Mesenchymal stem cell (in vitro differentiated cells and primary cell): ENCODE measurements around the gene WDR48.

Experiments
- DNase-seq: peaks from one replicate; pipeline ENCODE4 v3.0.0-alpha.2; 2013
- H2AFZ ChIP-seq: one replicate; pipeline ENCODE4 v1.6.1; 2013; ENCODE audit warnings: low read depth, mild to moderate bottlenecking, control low read depth, inconsistent platforms, low read length, moderate library complexity
- H2AK5ac ChIP-seq: 2 replicates; pipeline ENCODE4 v1.6.1; 2013; ENCODE audit warnings: low read length, moderate library complexity, mild to moderate bottlenecking, inconsistent platforms; ENCODE audit not compliant: severe bottlenecking
- H2BK120ac ChIP-seq: one replicate; pipeline ENCODE4 v1.6.1; 2013; ENCODE audit warnings: low read depth, mild to moderate bottlenecking, inconsistent platforms, low read length, moderate library complexity
- H2BK12ac ChIP-seq, 2 experiments: one replicate each; pipeline ENCODE4 v1.6.1; 2013; ENCODE audit warnings: inconsistent platforms in 2 of 2, low read length in 2 of 2, mild to moderate bottlenecking in 2 of 2, moderate library complexity in 2 of 2, control low read depth in 1 of 2
- H2BK15ac ChIP-seq: one replicate; pipeline ENCODE4 v1.6.1; 2013; ENCODE audit warnings: mild to moderate bottlenecking, low read depth, inconsistent platforms; ENCODE audit not compliant: poor library complexity, severe bottlenecking
- H2BK5ac ChIP-seq: 2 replicates; pipeline ENCODE4 v1.6.1; 2013; ENCODE audit warnings: low read depth, mild to moderate bottlenecking, low read length, control low read depth, inconsistent platforms; ENCODE audit not compliant: poor library complexity, severe bottlenecking
- H3K14ac ChIP-seq, 2 experiments: one replicate each; pipeline ENCODE4 v1.6.1; 2013; ENCODE audit warnings: inconsistent platforms in 2 of 2, low read length in 2 of 2, control low read depth in 1 of 2, mild to moderate bottlenecking in 1 of 2, moderate library complexity in 1 of 2
- H3K18ac ChIP-seq, 2 experiments: one replicate each; pipeline ENCODE4 v1.6.1; 2013; ENCODE audit warnings: inconsistent platforms in 2 of 2, low read length in 2 of 2, control low read depth in 1 of 2, low read depth in 1 of 2, mild to moderate bottlenecking in 1 of 2
- H3K23ac ChIP-seq, 2 experiments: one replicate each; pipeline ENCODE4 v1.6.1; 2013; ENCODE audit warnings: inconsistent platforms in 2 of 2, low read length in 2 of 2, mild to moderate bottlenecking in 2 of 2, moderate library complexity in 2 of 2, control low read depth in 1 of 2
- H3K27ac ChIP-seq: 2 replicates; pipeline ENCODE4 v1.5.1; 2013; ENCODE audit warnings: mild to moderate bottlenecking, moderate library complexity, low read length, control low read depth, inconsistent platforms; ENCODE audit not compliant: poor library complexity, severe bottlenecking
- H3K27me3 ChIP-seq, 2 experiments: 2 replicates each; pipeline versions ENCODE4 v1.6.1 to v1.7.0; 2013; ENCODE audit warnings: low read length in 2 of 2, mild to moderate bottlenecking in 2 of 2, moderate library complexity in 2 of 2, control low read depth in 1 of 2, inconsistent platforms in 1 of 2; ENCODE audit not compliant: control insufficient read depth in 1 of 2, insufficient read depth in 1 of 2
- H3K36me3 ChIP-seq, 2 experiments: 2 replicates each; pipeline versions ENCODE4 v1.6.1 to v1.7.0; 2013; ENCODE audit warnings: low read length in 2 of 2, control low read depth in 1 of 2, inconsistent platforms in 1 of 2, low read depth in 1 of 2, mild to moderate bottlenecking in 1 of 2; ENCODE audit not compliant: insufficient read depth in 2 of 2, control insufficient read depth in 1 of 2
- H3K4ac ChIP-seq, 2 experiments: one replicate each; pipeline ENCODE4 v1.6.1; 2013; ENCODE audit warnings: inconsistent platforms in 2 of 2, low read length in 2 of 2, mild to moderate bottlenecking in 2 of 2, moderate library complexity in 2 of 2, control low read depth in 1 of 2, low read depth in 1 of 2
- H3K4me1 ChIP-seq: 2 replicates; pipeline ENCODE4 v1.6.1; 2013; ENCODE audit warnings: low read depth, low read length, control low read depth; ENCODE audit not compliant: control insufficient read depth, insufficient read depth
- H3K4me2 ChIP-seq: 2 replicates; pipeline ENCODE4 v1.6.1; 2013; ENCODE audit warnings: low read length, mild to moderate bottlenecking, inconsistent platforms; ENCODE audit not compliant: poor library complexity, severe bottlenecking
- H3K4me3 ChIP-seq, 2 experiments: 2 replicates each; pipeline versions ENCODE4 v1.5.1 to v1.7.0; 2013; ENCODE audit warnings: low read length in 2 of 2, mild to moderate bottlenecking in 2 of 2, control low read depth in 1 of 2, low read depth in 1 of 2; ENCODE audit not compliant: insufficient read depth in 1 of 2
- H3K79me1 ChIP-seq: replicated peaks from 2 replicates; pipeline ENCODE4 v1.6.1; 2013; ENCODE audit warnings: mild to moderate bottlenecking, control low read depth, low read length, inconsistent platforms; ENCODE audit not compliant: poor library complexity, severe bottlenecking
- H3K9ac ChIP-seq: 2 replicates; pipeline ENCODE4 v1.7.0; 2013; ENCODE audit warnings: mild to moderate bottlenecking, low read length, moderate library complexity
- H3K9me3 ChIP-seq: 2 replicates; pipeline ENCODE4 v1.7.0; 2013; ENCODE audit warnings: mild to moderate bottlenecking, low read length; ENCODE audit not compliant: control insufficient read depth
- H4K8ac ChIP-seq: one replicate; pipeline ENCODE4 v1.6.1; 2013; ENCODE audit warnings: inconsistent platforms, mild to moderate bottlenecking, low read length, moderate library complexity
- H4K91ac ChIP-seq: one replicate; pipeline ENCODE4 v1.6.1; 2013; ENCODE audit warnings: mild to moderate bottlenecking, low read length, inconsistent platforms
- WGBS: methylation state at CpG from one replicate; pipeline ENCODE4 v1.1.7; 2013; ENCODE audit warnings: mixed read lengths; 5-methylcytosine and 5-hydroxymethylcytosine counted together

WDR48 gene

DNA sequence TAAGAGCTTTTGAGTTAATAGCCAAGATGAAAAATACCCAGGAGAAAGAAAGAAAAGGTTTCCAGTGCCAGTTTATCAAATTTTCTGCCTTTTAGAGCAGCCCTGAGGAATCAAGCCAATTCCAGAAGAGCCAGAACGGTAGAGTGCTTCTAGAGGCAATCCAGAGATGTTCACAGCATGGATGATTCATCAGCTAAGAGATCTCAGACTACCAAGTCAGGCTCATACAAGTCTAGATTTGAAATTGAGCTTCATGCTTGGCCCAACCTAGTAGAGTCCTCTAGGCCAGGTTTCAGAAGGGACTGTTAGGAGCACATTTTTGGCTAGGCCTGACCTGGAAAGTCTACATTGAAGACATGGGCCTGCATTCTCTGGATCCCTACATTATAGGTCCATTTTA, 15.5 kb downstream of the WDR48 start:
- Histone ChIP-seq H3K9me3 (no peaks in the 10 kb centered on the region), H3K27me3 (no peaks in the 10 kb centered on the region), H3K9ac (no peak overlapping the region), H3K4me2 (no peak overlapping the region), H3K36me3 (peaks cover 4 to 63% of the 10 kb centered on the region in 2 experiments), H2AK5ac (no peak overlapping the region), H3K14ac (no peak overlapping the region), H2BK5ac (no peak overlapping the region), H4K8ac (no peak overlapping the region), H2AFZ (no peak overlapping the region), H3K18ac (no peak overlapping the region), H2BK15ac (no peak overlapping the region), H3K23ac (no peak overlapping the region), H2BK120ac (no peak overlapping the region), H3K79me1 (peaks cover 15% of the 10 kb centered on the region), H2BK12ac (no peak overlapping the region), H4K91ac (no peak overlapping the region), H3K4me1 (peaks cover 9% of the 10 kb centered on the region), H3K4me3 (no peak overlapping the region), H3K27ac (no peak overlapping the region), H3K4ac (no peak overlapping the region)
- WGBS = 84% methylated on average over 1 of the region's 1 CpG
- DNase-seq = no peak

DNA sequence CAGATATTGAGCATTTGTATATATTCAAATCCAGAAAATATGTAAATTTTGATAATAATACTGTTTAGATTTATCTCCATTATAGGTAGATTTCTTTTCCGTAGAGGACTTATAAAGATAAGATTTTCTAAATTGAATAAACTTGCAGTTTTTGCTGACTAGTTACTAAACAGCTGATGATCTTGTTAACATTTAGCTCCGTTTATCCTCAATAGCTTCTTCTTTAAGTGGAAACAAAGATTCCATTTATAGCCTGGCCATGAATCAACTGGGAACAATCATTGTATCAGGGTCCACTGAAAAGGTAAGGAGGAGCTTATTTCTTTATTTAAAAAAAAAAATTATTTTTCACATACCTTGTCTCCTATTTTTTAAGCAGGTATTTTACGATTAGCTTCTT, 16.7 kb downstream of the WDR48 start:
- H3K4me1 ChIP-seq = peaks cover 6% of the 10 kb centered on the region

DNA sequence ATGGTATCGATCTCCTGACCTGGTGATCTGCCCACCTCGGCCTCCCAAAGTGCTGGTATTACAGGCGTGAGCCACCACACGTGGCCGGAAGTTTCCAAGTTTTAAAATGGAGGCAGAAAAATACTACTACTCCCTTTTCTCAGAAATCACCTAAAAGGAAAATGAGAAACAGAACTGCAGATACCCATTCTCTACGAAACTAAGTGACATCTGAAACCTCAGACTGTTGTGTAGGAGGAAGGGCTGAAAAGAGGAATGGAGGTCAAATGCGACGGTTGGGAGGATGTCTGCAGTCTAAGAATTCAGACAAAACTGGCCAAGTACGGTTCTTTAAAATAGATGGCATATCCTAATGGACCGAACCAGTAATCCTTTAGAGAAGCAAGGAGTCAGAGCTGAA, 24.1 kb downstream of the WDR48 start:
- no peaks in the 10 kb centered on the region for H3K27me3 ChIP-seq
- no peak for DNase-seq
- no peak overlapping the region for H4K91ac ChIP-seq
- no peak overlapping the region for H3K18ac ChIP-seq
- H2AFZ ChIP-seq = no peak overlapping the region
- peaks cover 10 to 94% of the 10 kb centered on the region in 2 experiments for H3K36me3 ChIP-seq
- no peak overlapping the region for H3K4me2 ChIP-seq
- H2AK5ac ChIP-seq = no peak overlapping the region
- H3K27ac ChIP-seq = no peak overlapping the region
- no peak overlapping the region for H2BK15ac ChIP-seq
- H3K14ac ChIP-seq = no peak overlapping the region
- no peak overlapping the region for H3K4ac ChIP-seq
- no peak overlapping the region for H3K9ac ChIP-seq
- H2BK12ac ChIP-seq = no peak overlapping the region
- H3K4me3 ChIP-seq = no peak overlapping the region
- H3K9me3 ChIP-seq = no peaks in the 10 kb centered on the region
- H3K79me1 ChIP-seq = peaks cover 5% of the 10 kb centered on the region
- no peak overlapping the region for H3K23ac ChIP-seq
- H3K4me1 ChIP-seq = no peaks in the 10 kb centered on the region
- no peak overlapping the region for H4K8ac ChIP-seq
- H2BK120ac ChIP-seq = no peak overlapping the region
- 96% methylated on average over 10 of the region's 10 CpGs for WGBS
- H2BK5ac ChIP-seq = no peak overlapping the region

More for the DNA sequence above, 16.7 kb downstream of the WDR48 start:
- Histone ChIP-seq H3K79me1 (peaks cover 14% of the 10 kb centered on the region), H3K9me3 (no peaks in the 10 kb centered on the region), H3K4me2 (no peak overlapping the region), H4K91ac (no peak overlapping the region), H3K27me3 (no peaks in the 10 kb centered on the region), H2AFZ (no peak overlapping the region), H3K27ac (no peak overlapping the region), H2AK5ac (no peak overlapping the region), H3K4me3 (no peak overlapping the region), H3K9ac (no peak overlapping the region), H3K4ac (no peak overlapping the region), H3K14ac (no peak overlapping the region), H2BK120ac (no peak overlapping the region), H3K23ac (no peak overlapping the region), H3K36me3 (peaks cover 4 to 76% of the 10 kb centered on the region in 2 experiments), H2BK12ac (no peak overlapping the region), H4K8ac (no peak overlapping the region), H2BK5ac (no peak overlapping the region), H2BK15ac (no peak overlapping the region), H3K18ac (no peak overlapping the region)
- DNase-seq = no peak
- WGBS = 100% methylated on average over 2 of the region's 3 CpGs

DNA sequence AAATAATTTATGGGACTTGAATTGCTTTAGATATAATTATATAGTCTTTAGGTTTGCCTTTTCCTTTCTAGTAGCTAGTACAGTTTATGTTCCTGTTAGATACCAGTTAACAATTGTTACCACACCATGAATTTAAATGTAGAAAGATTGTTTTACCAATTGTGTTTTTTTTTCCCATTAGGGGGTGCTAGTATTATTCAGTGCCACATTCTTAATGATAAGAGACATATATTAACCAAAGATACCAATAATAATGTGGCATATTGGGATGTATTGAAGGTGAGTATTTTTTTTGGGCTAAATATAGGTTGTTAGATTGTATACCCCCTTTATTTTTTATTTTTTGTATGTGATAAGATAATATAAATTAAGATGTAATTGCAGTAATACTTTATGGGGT, 27.7 kb downstream of the WDR48 start:
- no peak overlapping the region for H2AFZ ChIP-seq

More for the DNA sequence above, 27.7 kb downstream of the WDR48 start:
- H4K91ac ChIP-seq = no peak overlapping the region
- H3K9me3 ChIP-seq = no peaks in the 10 kb centered on the region
- no peak overlapping the region for H3K4me3 ChIP-seq
- H3K4me1 ChIP-seq = no peaks in the 10 kb centered on the region
- no peak overlapping the region for H3K9ac ChIP-seq
- no peak overlapping the region for H2BK12ac ChIP-seq
- no peak overlapping the region for H2AK5ac ChIP-seq
- H3K23ac ChIP-seq = no peak overlapping the region
- H3K79me1 ChIP-seq = peaks cover 1% of the 10 kb centered on the region
- H3K14ac ChIP-seq = no peak overlapping the region
- H2BK5ac ChIP-seq = no peak overlapping the region
- no peak overlapping the region for H2BK120ac ChIP-seq
- no peak overlapping the region for H3K4ac ChIP-seq
- no peak overlapping the region for H4K8ac ChIP-seq
- no peak overlapping the region for H3K27ac ChIP-seq
- no peaks in the 10 kb centered on the region for H3K27me3 ChIP-seq
- H2BK15ac ChIP-seq = no peak overlapping the region
- peaks cover 12 to 77% of the 10 kb centered on the region in 2 experiments for H3K36me3 ChIP-seq
- H3K4me2 ChIP-seq = no peak overlapping the region
- no peak overlapping the region for H3K18ac ChIP-seq
- no peak for DNase-seq
